GM21447 (cell line): ENCODE measurements around the gene INAFM2.
A peak's percentile ranks its signal among the peaks of the same experiment; 100 is the strongest.

Experiments
- ATAC-seq: cut with Tn5 transposase; IDR thresholded peaks from one replicate; pipeline ENCODE4 v1.9.1; 2021; ENCODE audit not compliant: unreplicated experiment

INAFM2 gene

DNA sequence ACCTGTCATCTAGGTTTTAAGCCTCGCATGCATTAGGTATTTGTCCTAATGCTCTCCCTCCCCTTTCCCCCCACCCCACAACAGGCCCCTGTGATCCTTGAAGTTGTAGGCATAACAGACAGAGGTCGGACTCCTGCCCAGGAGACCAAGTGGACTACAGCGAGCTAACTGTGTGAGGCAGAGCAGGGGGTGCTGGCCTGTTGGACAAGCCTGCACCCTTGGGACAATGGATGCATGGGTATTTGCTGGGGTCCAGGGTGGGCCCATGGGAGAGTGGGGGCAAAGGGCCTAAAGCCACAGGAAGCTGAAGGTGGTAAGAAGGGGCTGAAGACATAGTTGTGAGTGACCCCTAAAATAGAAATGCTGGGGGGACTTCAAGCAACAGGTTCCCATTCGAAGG is 18.2 kb upstream of the INAFM2 start:
- no peak for ATAC-seq

DNA sequence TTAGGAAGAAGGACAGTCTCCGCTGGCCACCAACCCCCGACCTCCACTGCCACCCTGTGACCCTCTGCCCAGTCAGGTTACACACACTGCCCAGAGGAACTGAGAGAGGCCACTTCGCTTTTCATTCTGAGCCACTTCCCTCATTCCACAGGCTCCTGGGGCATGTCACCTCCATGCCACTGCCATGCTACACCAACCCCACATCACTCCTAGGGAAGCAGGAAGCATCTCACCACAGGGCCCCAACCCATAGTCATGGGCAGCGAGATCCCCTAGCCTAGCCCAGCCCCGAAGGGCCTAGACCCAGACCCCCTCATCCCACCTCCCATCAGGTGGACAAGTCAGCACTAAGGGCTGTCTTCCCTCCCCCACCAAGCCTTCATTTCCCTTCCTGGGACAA is 17.1 kb upstream of the INAFM2 start:
- no peak for ATAC-seq

DNA sequence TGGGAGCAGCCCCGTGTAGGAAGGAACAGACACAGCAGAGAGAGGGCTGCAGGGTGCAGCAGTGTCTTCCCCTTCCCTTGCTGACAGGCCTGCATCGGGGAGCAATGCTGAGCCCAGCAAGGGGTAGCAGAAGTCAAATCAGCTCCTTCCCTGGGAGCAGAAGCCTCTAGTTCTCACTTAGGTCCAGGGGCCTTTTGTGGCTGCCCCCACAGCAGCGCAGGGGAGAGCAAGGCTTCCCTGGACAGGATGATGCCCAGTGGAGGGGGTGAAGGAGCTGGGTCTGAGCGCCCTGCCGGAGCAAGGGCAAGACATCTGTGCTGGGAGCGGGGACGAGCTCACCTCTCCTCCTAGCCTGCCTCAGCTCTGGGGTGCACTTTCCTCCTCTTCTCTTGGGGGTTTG is 16.6 kb upstream of the INAFM2 start:
- ATAC-seq: no peak

DNA sequence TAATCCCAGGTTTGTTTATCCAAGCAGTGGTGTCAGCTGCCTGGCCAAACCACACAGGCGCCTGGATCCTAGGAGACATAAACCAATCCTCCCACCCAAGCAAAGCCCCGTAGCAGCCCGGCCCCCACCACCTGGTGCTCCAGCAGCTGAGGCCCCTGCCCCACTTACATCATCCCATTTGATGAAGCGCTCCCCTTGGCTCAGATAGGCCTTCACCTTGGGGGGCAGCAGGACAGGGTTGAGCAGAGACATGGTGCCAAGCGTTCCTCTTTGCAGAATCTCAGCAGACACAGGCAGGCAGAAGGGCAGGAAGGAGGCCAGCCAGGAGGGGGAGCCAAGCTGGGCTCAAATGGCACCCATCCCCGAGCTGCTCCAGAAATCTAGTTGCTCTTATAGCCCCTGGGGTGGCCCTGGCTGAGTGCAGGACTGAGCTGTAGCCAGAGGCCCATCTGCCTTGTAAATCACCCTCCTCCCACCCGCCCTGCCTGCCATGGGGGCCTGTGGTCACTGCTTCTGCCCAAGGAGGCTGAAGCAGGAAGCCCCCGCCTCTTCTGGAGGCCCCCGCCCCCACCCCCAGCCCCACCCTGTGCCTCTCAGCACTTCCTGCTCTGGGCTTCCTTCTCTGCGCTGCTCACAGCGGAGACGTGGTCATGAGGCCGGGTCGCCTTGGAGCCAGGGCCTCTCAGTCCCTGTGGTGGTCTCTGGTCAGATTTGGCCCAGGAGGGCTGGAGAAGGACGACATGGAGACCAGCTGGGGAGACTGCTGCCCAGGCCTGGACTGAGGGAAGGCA is 15.9 kb upstream of the INAFM2 start, which contains the start of gene PLCB2:
Gene PLCB2, minus strand, starts transcription at position 515 of the 791 bp plus-strand sequence. Its CDS starts 263 bp downstream, at position 252.
- ATAC-seq: peak; percentile 68

DNA sequence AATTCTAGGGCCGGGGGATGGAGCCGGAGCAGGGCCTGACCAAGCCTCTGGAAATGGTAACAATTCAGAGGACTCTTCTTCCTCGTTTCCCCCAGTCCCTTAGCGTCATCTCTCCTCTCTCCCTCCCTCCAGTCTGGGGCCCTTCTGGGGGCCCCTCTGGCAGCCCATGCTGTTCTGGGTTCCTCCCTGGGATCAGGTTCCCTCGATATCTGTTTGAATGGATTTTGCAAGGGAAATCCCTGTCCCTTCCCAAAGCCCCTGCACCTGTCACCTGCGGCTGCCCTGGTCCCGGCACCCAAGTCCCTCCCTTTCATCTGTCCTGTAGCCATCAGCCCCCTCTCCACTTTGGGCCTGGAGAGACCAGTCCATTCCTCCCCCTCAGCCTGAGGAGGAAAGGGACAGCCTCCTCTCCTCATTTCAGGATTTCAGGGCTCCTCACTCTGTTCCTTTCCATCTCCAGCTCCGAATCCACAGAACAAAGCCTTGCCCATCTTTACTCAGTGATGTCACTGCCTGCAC is 14.1 kb upstream of the INAFM2 start:
- no peak for ATAC-seq

DNA sequence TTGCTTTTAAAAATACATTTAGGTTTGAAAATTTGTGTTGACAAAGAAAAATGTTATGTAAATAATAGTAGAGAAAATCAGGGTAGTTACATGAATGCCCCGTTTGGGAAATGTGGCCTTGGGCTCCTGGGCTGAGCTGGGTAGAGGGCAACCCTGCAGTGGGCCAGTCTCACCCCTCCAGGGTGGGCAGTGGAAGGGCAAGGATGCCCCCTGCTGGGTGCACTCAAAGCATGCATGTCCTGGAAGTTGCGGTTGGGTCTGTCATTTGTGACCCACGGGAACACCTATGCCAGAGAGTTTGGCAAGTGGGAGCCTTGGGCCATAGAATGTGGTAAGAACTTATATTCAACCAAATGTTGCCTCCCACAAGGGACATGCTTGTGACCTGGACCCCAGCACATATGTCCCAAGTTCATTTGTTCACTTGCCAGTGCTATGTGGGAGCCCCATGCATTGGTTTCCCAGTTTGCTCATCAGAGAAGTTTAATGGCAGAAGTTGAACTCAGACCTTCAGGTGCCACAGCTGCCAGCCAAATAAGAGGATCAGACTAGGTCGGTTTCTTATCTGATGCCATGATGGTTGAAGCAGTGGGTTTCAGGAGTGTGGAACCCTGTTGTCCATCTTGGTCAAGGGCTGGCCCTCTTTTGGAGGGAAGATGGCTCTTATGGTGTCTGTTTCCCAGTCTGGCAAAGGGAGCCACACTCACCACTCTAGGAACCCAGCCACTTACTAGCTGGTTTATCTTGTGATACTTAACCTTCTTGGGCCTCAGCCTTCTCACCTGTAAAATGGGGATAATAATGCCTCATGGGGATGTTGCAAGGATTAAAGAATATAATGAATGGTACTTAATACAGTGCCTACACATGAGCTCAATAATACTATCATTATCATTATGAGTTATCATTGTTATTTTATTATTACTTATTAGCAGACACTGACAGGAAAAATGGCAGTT is 13.2 kb upstream of the INAFM2 start:
- ATAC-seq: no peak

DNA sequence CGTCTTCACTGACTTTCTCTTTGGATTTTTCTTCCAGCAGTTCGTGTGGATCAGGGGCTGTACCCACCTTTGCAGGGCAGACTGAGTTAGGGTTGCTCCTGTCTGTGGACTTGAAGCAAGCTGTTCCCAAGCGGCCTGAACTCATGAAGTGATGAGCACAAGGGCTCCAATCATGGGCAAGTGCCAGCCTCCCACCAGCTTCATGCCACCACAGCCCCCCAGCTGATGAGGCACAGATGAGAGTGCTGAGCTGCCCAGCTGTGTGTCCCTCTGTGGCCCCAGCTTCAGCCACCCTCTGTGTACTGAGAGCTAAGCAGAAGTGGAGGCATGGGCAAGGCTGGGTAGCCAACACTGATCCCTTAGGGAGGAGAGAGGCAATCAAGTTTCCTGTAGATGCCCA is 12.5 kb upstream of the INAFM2 start:
- ATAC-seq: no peak

DNA sequence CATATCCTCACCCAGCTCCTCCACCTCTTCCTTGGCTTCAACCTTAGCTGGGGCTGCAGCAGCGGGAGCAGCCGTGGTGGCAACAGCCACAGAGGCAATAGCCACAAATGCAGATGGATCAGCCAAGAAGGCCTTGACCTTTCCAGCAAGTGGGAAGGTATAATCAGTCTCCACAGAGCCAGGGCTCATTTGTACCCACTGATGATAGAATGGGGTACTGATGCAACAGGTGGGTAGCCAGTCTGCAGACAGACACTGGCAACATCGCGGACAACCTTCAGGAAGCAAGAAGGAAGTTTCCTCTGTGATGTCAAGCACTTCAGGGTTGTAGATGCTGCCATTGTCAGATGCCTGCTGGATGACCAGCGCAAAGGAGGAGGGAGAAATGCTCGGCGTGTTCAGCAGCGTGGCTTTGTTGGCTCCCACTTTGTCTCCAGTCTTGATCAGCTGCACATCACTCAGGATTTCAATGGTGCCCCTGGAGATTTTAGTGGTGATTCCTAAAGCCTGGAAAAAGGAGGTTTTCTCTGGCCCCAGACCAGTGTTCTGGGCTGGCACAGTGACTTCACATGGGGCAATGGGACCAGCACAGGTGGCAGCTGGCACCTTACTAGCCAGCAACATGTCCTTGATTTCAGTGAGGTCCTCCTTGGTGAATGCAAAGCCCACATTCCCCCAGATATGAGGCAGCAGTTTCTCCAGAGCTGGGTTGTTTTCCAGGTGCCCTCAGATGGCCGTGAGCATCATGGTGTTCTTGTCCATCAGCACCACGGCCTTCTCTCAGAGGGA is 10.9 kb upstream of the INAFM2 start:
- ATAC-seq: no peak

DNA sequence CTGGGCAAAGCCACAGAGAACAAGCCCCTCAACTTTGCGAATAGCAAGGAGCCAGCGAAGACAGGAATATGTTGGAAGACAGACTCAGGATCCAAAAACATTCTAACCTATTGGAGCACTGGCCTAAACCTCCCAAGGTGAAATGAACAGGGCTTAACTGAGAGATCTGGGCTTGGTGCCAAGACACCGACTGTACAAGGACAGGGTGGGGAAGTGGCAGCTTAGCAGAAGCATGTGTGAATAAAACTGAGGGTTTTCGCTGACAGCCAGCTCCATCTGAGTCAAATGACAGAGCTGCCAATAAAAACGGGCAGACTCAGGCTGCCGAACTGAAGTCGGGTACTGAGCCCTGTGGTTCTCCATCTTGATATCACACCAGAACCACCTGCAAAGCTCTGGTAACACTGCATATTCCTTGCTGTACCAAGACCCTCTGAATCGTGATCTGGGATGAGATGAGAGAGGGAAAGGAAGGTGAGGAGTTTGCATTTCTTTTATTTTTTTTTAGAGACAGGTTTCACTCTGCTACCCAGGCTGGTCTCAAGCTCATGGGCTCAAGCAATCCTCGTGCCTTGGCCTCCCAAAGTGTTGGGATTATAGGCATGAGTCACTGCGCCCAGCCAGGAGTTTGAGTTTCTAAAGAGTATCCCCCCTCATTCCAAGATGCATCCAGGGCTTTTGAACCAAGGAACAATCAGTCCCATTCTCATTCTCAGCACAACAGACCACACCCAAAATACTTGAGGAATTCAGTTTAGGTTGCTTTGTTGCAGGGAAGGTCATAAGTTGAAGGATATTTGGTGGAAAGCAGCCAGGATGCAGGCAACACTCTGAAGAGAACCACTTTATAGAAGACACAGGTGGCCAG is 9.7 kb upstream of the INAFM2 start:
- ATAC-seq: no peak

DNA sequence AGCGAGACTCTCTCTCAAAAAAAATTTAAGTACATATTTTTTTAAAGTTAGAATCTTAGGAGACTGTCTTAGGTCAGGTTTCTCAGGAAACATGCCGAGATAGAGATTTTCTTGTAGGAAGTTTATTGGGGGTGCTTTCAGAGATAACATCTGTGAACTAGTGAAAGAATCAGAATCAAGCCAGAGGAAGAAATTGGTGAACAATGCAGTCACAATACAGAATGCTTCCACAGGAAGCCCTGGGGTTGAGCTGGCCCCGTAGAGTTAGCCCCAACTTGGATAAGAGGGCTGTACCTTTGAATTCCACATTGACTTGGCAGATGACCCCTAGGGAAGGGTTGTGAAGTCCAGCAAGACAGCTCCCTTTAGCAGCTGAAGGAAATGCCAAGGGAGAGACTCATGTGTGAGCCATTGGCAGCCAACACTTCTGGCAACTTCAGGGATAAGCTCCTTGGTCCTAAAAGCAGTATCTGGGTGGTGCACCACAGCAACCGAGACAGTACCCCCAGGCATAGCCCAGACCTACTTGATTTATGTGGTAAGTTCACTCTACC is 8.7 kb upstream of the INAFM2 start:
- ATAC-seq: no peak

DNA sequence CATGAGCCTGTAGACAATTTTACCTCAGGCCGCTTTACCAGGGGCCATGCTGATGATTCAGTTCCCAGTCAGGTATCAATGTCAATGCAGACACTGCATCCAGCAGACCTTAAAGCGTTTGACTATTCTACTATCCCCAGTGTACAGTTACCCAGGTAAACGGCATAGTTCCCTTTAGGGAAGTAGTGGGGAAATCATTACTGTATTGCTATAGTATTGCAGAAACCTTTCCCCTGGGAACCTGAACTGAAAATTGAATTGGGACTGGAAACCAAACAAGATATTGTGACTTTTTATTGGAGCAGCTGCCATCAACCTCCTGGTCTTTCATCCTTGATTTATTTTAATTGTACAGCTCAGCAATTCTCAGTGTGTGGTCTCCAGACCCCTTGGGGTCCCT is 6.6 kb upstream of the INAFM2 start:
- ATAC-seq: no peak

DNA sequence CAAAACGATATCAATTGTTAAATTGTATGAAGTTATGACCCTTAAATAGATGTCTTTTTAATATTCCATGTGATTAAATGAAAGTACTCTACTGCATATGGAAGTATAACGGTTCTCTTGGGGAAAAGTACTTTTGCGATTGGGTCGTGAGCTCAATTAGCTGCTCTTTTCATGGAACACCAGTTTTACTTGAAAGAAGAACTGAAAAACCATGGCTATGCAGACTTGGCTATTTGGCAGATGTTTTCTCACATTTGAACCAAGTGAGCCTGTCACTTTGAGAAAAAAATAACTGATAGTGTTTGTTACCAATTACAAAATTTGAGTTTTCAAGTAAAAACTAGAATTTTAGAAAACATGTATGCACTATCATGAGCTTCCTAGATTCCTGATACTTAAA is 5.9 kb upstream of the INAFM2 start:
- ATAC-seq: no peak

DNA sequence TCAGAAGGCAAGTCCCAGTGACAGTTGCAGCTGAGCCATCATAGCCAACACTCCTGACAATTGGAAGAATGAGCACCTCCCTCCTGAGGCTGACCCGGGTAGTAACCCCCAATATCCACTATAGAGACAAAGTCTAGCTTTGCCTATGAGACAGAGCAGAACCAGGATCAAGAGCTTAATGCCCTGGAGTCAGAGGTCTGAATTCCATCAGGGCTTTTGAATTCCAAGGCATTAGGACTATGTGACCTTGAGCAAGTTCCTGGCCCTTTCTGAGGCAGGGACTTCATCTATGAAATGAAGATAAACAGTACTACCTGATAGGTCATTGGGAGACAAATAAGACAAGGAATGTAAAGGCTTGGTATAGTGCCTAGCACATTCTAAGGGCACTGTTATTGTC is 3.1 kb upstream of the INAFM2 start:
- no peak for ATAC-seq

DNA sequence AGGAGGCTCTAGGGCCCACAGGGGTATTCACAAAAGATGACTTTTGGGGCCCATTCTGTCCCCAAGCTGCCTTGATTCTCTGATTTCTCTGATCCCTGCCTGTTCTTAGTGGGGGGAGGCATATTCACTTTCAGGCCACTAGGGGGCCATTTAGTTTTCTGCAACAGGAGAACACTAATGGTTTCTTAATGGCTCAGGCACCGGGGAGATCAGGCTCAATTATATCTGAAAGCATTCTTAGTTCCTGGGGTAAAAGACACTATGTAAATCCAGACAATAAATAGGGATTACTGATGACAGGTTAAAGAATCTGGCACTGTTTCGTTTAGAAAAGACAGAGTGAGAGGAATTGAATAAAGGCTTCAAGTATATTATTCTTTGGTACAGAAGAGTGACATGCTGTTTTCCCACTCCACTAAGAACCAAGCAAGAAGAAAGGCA is 2.5 kb upstream of the INAFM2 start:
- ATAC-seq: no peak

DNA sequence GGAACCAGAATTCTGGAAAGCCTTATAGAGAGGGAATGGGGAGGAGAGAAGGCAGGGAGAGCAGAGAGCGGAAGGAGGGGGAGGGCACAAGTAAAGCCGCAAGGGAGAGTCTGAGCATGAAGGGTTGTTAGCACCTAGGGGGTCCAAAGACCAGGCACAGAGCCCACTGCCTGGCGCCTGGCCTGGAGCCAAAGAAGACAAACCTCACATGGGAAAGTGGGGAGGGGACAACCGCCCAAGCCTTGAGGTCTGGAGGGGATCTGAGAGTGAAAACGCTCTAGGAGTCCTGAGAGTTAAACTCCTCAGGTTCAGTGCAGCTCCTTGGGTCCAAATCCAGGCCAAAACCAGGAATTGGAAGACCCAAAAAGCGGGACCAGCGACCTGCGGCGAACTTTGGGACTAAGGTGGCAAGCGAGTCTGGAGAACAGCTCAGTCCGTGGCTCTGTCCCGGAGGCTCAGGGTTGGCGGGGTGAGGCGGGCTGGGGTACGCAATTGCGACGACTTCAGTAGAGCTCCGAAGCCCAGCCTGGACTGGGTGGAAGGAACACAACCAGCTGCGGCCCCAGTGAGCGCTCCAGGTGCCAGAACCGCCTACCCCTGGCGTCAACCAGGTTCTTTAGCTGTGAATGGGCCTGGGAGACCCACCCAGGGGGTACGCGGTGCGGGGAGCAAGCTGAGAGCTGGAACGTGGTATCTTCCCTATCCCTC is 807 bp upstream of the INAFM2 start:
- no peak for ATAC-seq

DNA sequence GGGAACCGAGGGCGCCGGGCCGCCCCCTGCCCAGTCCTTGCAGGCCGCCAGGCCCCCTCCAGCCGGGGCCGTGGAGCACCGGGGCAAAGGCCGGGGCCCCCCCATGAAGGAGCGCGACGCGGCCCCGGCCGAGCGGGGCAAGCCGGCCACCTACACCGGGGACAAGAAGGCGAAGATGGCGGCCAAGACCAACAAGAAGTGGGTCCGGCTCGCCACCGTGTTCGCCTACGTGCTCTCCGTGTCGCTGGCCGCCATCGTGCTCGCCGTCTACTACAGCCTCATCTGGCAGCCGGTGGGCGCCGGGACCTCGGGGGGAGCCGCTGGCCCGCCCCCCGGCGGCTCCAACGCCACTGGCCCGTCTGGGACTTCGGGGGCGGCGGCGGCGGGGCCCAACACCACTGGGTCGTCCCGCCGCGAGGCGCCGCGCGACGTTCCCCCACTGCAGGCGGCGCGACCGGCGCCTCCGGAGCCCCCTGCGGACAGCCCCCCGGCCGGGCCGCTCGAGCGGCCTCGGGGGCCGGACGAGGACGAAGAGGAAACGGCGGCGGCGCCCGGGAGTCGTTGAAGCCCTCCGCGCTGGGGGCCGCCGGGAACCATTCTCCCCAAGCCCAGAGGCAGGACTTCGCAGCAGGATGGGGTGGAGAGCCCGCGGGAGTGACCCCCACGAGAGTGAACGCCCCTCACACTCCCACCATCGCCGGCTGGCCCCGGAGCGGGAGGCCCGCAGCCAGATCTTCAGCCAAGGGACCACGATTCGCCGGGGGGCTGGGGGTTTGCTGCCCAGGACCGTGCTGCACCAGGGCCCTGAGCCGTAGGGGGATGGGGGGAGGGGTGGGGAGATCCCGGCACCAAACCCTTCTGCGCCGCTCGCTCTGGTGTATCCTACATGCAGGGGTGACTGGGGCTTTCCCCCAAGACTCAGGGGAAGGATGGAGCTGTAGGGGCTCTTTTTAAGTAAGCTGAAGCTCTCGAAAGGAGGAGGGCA is 753 bp downstream of the INAFM2 start:
- peak; percentile 2 for ATAC-seq

DNA sequence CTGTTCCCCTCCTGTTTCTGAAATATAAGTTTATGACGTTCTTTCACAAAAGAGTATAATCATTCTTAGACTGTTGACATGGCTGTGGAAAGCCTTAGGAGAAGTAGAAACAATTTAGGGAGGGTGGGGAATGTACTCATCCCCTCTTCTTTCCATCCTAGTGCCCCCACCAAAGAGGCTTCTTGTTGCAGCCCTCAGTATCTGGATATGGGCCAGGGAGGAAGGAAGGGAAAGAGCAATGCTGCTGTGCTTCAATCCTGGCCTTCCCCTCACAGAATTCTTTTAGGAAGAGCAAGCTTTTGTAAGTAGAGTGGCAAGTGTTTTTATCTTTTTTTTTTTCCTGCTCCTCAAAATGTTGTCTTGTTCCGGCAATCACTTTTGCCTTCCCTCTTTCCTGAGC is 1.7 kb downstream of the INAFM2 start:
- no peak for ATAC-seq

DNA sequence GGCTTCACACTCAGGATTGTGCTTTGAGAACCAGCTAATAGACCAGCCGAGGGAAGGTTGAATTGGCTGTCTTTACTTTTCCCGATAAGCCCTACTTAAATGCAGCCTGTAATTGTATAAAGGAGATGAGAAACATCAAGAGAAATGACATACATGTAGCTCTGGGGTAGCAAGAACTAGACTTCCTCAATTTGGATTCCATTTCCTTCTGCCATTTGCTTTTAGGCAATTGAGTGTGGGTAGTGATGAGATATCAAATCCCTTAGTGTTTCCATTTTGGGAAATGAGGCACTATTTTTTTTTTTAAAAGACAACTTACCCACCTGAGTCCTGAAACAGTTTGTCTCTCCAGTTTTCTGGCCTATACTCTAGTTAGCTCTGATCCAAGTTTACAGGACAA is 2.2 kb downstream of the INAFM2 start:
- no peak for ATAC-seq
